Activated CD8-positive, alpha-beta memory T cell treated with anti-CD3 and anti-CD28 coated beads, Interleukin-2, amount 50 U/mL, for 48 hours (primary cell): ENCODE results near the gene FOXP4.

Experiments
- DNase-seq: peaks from one replicate; pipeline ENCODE4 v3.0.0-alpha.2; 2020

Gene FOXP4

GRCh38 chr6:41587131-41587879 is 41.1 kb downstream of the FOXP4 start:
- no peak for DNase-seq

- no peak for DNase-seq
These were observed 41.9 kb downstream of the FOXP4 start for GRCh38 chr6:41588111-41588510.

- DNase-seq, result no peak
These were observed 43.0 kb downstream of the FOXP4 start for GRCh38 chr6:41589223-41589622.

DNA sequence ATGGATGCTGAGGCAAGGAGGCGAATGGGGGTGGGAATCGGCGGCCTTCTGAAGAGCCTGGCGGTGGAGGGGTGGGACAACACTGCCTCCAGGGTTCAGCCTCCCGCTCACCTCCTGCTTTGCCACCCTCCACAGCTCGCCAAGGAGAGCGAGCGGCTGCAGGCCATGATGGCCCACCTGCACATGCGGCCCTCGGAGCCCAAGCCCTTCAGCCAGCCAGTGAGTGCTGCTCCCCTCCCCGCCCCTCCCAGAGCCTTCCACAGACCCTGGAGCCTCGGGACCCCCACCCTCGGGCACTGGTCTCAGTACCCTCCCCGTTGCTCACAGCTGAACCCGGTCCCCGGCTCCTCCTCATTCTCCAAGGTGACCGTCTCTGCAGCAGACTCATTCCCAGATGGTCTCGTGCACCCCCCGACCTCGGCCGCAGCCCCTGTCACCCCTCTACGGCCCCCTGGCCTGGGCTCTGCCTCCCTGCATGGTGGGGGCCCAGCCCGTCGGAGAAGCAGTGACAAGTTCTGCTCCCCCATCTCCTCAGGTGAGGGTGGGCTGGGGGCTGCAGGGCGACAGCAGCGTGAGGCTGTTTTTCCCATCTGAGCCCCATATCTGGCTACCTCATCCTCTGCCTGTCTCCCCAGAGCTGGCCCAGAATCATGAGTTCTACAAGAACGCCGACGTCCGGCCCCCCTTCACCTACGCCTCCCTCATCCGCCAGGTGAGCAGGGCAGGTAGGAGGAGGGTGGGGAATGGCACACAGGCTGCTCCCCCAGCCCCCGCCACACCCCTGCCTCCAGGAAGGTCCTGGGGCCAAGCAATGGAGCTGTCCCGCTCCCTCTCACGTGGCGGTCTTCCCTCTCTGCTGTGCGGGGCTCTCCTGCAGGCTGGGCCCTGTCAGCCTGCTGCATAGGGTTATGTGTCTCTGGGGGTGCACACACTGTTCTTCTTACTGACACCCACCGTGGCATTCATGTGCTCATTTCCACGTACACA is 43.7 kb downstream of the FOXP4 start:
- DNase-seq, result no peak

GRCh38 chr6:41591122-41591521 is 44.9 kb downstream of the FOXP4 start:
- DNase-seq, result no peak

- peak; percentile 92 for DNase-seq
These were observed 45.8 kb downstream of the FOXP4 start for GRCh38 chr6:41591859-41592502.

DNA sequence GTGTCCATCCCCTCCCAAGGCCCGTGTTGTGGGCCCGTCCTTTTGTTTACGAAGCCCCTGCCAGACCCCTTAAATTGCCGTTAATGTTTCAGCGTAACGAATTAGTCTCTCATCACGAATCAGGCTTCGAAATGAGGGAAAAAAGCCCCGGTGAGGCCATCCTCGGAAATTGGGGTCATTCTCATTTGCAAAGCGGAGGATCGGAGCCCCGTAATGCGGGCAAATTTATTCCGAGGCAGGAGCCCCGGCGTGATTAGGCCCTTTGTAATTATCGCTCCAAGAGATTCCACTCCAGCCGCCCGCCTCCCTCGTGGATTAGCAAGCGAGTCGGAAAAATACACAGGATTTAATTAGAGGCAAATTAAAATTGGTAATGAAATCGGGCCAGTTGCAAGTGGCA is 47.2 kb downstream of the FOXP4 start:
- DNase-seq, result no peak

- DNase-seq, result no peak
These were observed 47.7 kb downstream of the FOXP4 start for GRCh38 chr6:41593839-41594238.

DNA sequence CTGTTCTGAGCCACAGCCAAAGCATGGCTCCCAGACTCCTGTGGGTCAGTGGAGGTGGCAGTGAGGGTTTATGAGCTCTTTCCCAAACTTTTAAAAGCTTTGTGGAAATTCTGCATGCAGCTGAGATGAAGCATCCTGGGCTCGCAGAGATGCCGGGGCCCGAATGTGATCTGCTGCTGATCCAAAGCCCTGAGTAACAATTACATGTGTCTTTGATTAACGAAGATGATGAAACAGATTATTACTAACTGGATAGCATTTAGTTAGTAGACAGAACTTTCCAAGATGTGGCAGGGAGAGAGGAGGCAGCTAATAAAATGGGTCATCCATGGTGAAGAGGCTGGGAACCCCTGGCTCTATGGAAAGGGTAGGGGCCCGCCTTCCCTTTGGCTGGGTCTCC is 48.1 kb downstream of the FOXP4 start:
- DNase-seq, result no peak

DNA sequence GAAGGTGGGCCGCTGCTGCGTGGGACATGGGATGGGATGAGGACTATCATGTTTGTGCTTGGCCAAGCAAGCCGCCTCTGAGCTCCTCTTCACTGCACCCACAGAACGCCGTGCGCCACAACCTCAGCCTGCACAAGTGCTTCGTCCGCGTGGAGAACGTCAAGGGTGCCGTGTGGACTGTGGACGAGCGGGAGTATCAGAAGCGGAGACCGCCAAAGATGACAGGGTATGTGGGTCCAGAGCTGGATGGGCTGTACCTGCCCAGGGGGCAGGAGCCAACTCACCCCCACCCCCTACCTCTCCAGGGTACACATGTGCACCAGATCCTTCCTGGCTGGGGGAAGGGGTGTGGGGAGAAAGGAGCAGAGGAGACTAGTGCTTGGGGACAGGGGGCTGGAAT is 48.6 kb downstream of the FOXP4 start:
- DNase-seq, result no peak

GRCh38 chr6:41595166-41595565 is 49.0 kb downstream of the FOXP4 start:
- DNase-seq, result no peak

- no peak for DNase-seq
These were observed 50.0 kb downstream of the FOXP4 start for GRCh38 chr6:41596096-41596685.

DNA sequence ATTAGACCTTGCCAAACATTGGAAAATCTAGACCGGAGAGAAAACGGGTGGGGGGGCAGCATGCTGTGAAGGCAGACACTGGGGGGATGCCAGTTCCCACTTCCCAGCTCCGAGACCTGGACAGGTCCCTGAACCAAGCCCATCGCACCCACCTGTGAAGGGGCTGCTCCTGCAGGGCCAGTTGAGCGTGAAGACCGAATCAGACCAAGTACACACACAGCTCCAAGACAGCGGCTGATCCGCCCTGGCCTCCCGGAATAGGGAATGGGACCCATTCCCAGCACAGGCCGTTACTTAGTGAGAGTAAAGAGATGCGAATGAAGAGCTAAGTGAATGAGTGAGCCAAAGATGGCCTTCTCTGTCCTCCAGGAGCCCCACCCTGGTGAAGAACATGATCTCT is 50.6 kb downstream of the FOXP4 start:
- no peak for DNase-seq

GRCh38 chr6:41597246-41598000 is 51.2 kb downstream of the FOXP4 start:
- no peak for DNase-seq

- no peak for DNase-seq
These were observed 52.5 kb downstream of the FOXP4 start for GRCh38 chr6:41598670-41599014.

DNA sequence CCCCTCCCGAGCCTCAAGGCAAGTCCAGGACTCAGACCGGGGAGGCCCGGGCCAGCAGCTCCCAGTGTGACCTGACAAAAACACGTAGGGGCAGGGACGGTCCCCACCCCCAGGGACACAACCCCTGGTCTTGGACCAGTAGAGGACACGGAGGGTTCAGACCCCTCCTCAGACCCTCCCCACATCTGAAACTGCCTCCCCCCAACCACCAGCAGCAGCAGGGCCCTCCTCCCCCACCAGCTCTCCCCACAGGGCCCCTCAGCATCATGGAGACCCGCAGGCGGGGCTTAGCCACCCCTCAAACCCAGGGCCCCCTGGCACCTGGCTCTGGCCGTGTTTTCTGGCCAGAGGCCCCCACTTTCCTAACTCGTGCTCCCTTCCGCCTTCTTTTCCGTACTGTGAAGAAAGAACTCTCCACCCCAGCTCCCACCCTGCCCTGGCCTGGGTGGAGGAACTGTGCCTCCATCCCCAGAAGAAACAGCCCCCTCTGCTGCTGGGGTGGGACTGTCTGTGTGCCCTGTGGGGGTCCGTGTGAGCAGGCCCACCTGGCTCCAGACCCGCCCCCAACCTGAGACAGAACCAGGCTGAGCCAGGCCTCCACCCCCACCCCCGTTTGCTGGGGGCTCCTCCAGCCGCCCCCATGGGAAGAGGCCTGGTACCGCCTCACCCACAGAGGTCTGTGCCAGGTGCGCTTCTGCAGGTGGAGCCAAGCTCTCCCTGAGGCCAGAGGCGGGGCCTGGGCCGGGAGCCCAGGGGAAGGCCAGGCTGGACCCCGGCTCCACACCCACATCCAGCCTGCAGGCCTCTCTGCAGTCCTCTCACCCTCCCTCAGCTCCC is 53.1 kb downstream of the FOXP4 start:
- no peak for DNase-seq

- DNase-seq, result no peak
These were observed 53.8 kb downstream of the FOXP4 start for GRCh38 chr6:41599852-41600445.

GRCh38 chr6:41600499-41601247 is 54.5 kb downstream of the FOXP4 start:
- no peak for DNase-seq

GRCh38 chr6:41601248-41601549 is 55.0 kb downstream of the FOXP4 start:
- no peak for DNase-seq

DNA sequence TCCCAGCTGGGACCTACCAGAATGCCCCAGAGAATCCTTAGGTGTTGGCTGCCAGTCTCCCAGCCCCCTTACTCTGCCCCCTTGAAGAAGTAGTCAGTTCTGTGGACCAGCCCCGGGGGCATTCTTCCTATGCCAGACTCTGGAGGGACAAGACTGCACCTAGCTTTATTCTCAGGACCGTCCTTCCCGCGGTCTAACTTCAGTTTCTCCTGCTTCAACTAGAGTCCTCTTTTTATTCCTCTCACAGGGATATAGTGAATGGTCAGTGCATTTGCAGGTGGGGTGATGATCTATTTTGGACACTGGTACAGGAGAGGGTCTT is 56.2 kb downstream of the FOXP4 start:
- DNase-seq, result no peak
